NCI-H2107 (cell line): ENCODE data around the gene PEF1.

Experiments used
- DNase-seq: peaks from one replicate; lab custom pipeline; 2025; lab: John Stamatoyannopoulos, UW

Gene PEF1

GRCh38 chr1:31653717-31654473 is 9.2 kb upstream of the PEF1 start:
- no peak for DNase-seq

- DNase-seq, result no peak
These were observed 8.3 kb upstream of the PEF1 start for GRCh38 chr1:31652891-31653499.

- DNase-seq, result no peak
These were observed 7.1 kb upstream of the PEF1 start for GRCh38 chr1:31651766-31652165.

- DNase-seq, result no peak
These were observed 6.4 kb upstream of the PEF1 start for GRCh38 chr1:31651089-31651420.

- DNase-seq, result no peak
These were observed 5.7 kb upstream of the PEF1 start for GRCh38 chr1:31650161-31651088.

GRCh38 chr1:31648641-31649357 is 4.1 kb upstream of the PEF1 start:
- DNase-seq, result no peak

GRCh38 chr1:31648190-31648589 is 3.5 kb upstream of the PEF1 start:
- no peak for DNase-seq

GRCh38 chr1:31647106-31647505 is 2.4 kb upstream of the PEF1 start:
- DNase-seq, result no peak

GRCh38 chr1:31646259-31646960 is 1.7 kb upstream of the PEF1 start:
- DNase-seq, result no peak

- DNase-seq, result no peak
These were observed 545 bp upstream of the PEF1 start for GRCh38 chr1:31645274-31645568.

- DNase-seq, result no peak
These were observed 608 bp downstream of the PEF1 start for GRCh38 chr1:31643976-31644559.

GRCh38 chr1:31642897-31643296 is 1.8 kb downstream of the PEF1 start:
- DNase-seq, result no peak

- DNase-seq, result no peak
These were observed 2.3 kb downstream of the PEF1 start for GRCh38 chr1:31642366-31642765.

GRCh38 chr1:31640964-31641363 is 3.7 kb downstream of the PEF1 start:
- no peak for DNase-seq

- DNase-seq, result no peak
These were observed 4.5 kb downstream of the PEF1 start for GRCh38 chr1:31640179-31640578.

- no peak for DNase-seq
These were observed 5.1 kb downstream of the PEF1 start for GRCh38 chr1:31639543-31639942.

GRCh38 chr1:31637915-31638673 is 6.6 kb downstream of the PEF1 start:
- DNase-seq, result no peak

- no peak for DNase-seq
These were observed 11.6 kb downstream of the PEF1 start for GRCh38 chr1:31633117-31633516.

- no peak for DNase-seq
These were observed 12.0 kb downstream of the PEF1 start for GRCh38 chr1:31632649-31633048.

- no peak for DNase-seq
These were observed 15.6 kb downstream of the PEF1 start for GRCh38 chr1:31628931-31629556.
